ENCODE data around the gene LGALS13. TPM values are rescaled to one million over a fixed set of nuclear protein-coding genes. Genes with fewer than 3 reads are reported as not detected.

Gene LGALS13
- not detected for total RNA-seq

- H3K4me3 ChIP-seq (replicated peaks in 1 of 3): no peak within 1 kb of the TSS
- no peaks in the 10 kb centered on the region for H3K27me3 ChIP-seq
- H3K9me3 ChIP-seq: no peaks in the 10 kb centered on the region
- H3K27ac ChIP-seq: no peak within 1 kb of the TSS
- intact Hi-C loops (cut with DNase I): no loop called here
- WGBS, 2 donors: 27 to 38% methylated on average over 4 to 5 of the region's 5 CpGs
- H3K36me3 ChIP-seq: no peaks in the 10 kb centered on the region
- TF ChIP-seq POLR2A (IDR thresholded peaks at IDR 0.05) (no peak), CTCF (IDR thresholded peaks at IDR 0.05) (no peak)
- no peaks in the 10 kb centered on the region for H3K4me1 ChIP-seq
- peak; percentile 2 to 16 for DNase-seq
Observed at GRCh38 chr19:39602224-39602623, at the start of gene LGALS13. Gene LGALS13 (plus strand): TSS chr19:39602524. CDS start chr19:39602569, 45 bp downstream.

- DNase-seq: no peak
- WGBS, 2 donors: 67 to 71% methylated on average over 6 to 7 of the region's 7 CpGs
- H3K9me3 ChIP-seq: no peaks in the 10 kb centered on the region
- intact Hi-C loops (cut with DNase I): loop anchor here (5.0 kb wide), 1 partner anchor 119 kb away; no protein-coding TSS in a partner anchor
- peaks cover 8 to 29% of the 10 kb centered on the region in 2 donors for H3K4me1 ChIP-seq
- H3K27ac ChIP-seq: no peak overlapping the region
- no peak for TF ChIP-seq POLR2A (IDR thresholded peaks at IDR 0.05)
- no peak for TF ChIP-seq CTCF (IDR thresholded peaks at IDR 0.05)
- H3K4me3 ChIP-seq (replicated peaks in 1 of 3): no peak overlapping the region
- no peaks in the 10 kb centered on the region for H3K36me3 ChIP-seq
- H3K27me3 ChIP-seq: no peaks in the 10 kb centered on the region
Observed at GRCh38 chr19:39553082-39553652, 49.2 kb upstream of the LGALS13 start.

GRCh38 chr19:39554701-39555311 is 47.5 kb upstream of the LGALS13 start:
- Histone ChIP-seq H3K27ac (peak overlapping the region; percentile 39 to 51 (median 46)), H3K4me3 (replicated peaks in 1 of 3) (no peak overlapping the region), H3K9me3 (no peaks in the 10 kb centered on the region), H3K4me1 (peaks cover 8 to 31% of the 10 kb centered on the region in 2 donors), H3K27me3 (no peaks in the 10 kb centered on the region), H3K36me3 (no peaks in the 10 kb centered on the region)
- TF ChIP-seq POLR2A (IDR thresholded peaks at IDR 0.05) (no peak), CTCF (IDR thresholded peaks at IDR 0.05) (no peak)
- WGBS, 2 donors: 57 to 58% methylated on average over 4 of the region's 4 CpGs
- intact Hi-C loops (cut with DNase I): loop anchor here (5.0 kb wide), 1 partner anchor 117 kb away; no protein-coding TSS in a partner anchor
- DNase-seq: peak; percentile 79 to 86

GRCh38 chr19:39555883-39556282 is 46.4 kb upstream of the LGALS13 start:
- Histone ChIP-seq H3K36me3 (no peaks in the 10 kb centered on the region), H3K27me3 (no peaks in the 10 kb centered on the region), H3K4me1 (peaks cover 8 to 31% of the 10 kb centered on the region in 2 donors), H3K27ac (no peak overlapping the region), H3K9me3 (no peaks in the 10 kb centered on the region), H3K4me3 (replicated peaks in 1 of 3) (no peak overlapping the region)
- intact Hi-C loops (cut with DNase I): no loop called here
- TF ChIP-seq CTCF (IDR thresholded peaks at IDR 0.05) (no peak), POLR2A (IDR thresholded peaks at IDR 0.05) (no peak)
- WGBS, 2 donors: 20 to 40% methylated on average over 1 of the region's 1 CpG
- no peak for DNase-seq

All from thyroid gland (tissue), 4 donors.